Fibroblast of skin of left quadriceps (primary cell): ENCODE measurements around the gene HDC.
A peak's percentile ranks its signal among the peaks of the same experiment; 100 is the strongest.

Source experiments
- DNase-seq, 2 experiments: peaks; one replicate each; pipeline ENCODE4 v3.0.0-alpha.2; 2013; ENCODE audit warnings: low read depth in 2 of 2

HDC gene

GRCh38 chr15:50265620-50266019 lies at the start of gene HDC:
Gene HDC (minus strand): TSS chr15:50265726. CDS start chr15:50265623, 103 bp downstream.
- DNase-seq: no peak

- no peak for DNase-seq
Observed at GRCh38 chr15:50312636-50313035, 47.1 kb upstream of the HDC start.

GRCh38 chr15:50307799-50308198 lies 42.3 kb upstream of the HDC start:
- no peak for DNase-seq

GRCh38 chr15:50304836-50305235 lies 39.3 kb upstream of the HDC start:
- DNase-seq: peak; percentile 12 to 18

- no peak for DNase-seq
Observed at GRCh38 chr15:50302581-50302980, 37.1 kb upstream of the HDC start.

- no peak for DNase-seq
Observed at GRCh38 chr15:50298340-50298739, 32.8 kb upstream of the HDC start.

GRCh38 chr15:50295966-50296365 lies 30.4 kb upstream of the HDC start:
- no peak for DNase-seq

GRCh38 chr15:50289749-50290148 lies 24.2 kb upstream of the HDC start:
- no peak for DNase-seq

- DNase-seq: no peak
Observed at GRCh38 chr15:50287324-50288116, 22.0 kb upstream of the HDC start.

GRCh38 chr15:50281427-50281826 lies 15.9 kb upstream of the HDC start:
- DNase-seq: no peak

- no peak for DNase-seq
Observed at GRCh38 chr15:50280271-50280670, 14.7 kb upstream of the HDC start.

- no peak for DNase-seq
Observed at GRCh38 chr15:50278496-50278895, 13.0 kb upstream of the HDC start.

- DNase-seq: no peak
Observed at GRCh38 chr15:50277370-50277769, 11.8 kb upstream of the HDC start.

GRCh38 chr15:50275908-50276307 lies 10.4 kb upstream of the HDC start:
- DNase-seq: no peak

- DNase-seq: no peak
Observed at GRCh38 chr15:50275091-50275490, 9.6 kb upstream of the HDC start.

GRCh38 chr15:50267577-50267976 lies 2.1 kb upstream of the HDC start:
- DNase-seq: no peak

GRCh38 chr15:50262533-50262932 lies 3.0 kb downstream of the HDC start:
- no peak for DNase-seq

GRCh38 chr15:50261981-50262380 lies 3.5 kb downstream of the HDC start:
- DNase-seq: no peak

GRCh38 chr15:50260969-50261496 lies 4.5 kb downstream of the HDC start:
- DNase-seq: no peak

- no peak for DNase-seq
Observed at GRCh38 chr15:50259276-50259675, 6.2 kb downstream of the HDC start.

GRCh38 chr15:50257924-50258323 lies 7.6 kb downstream of the HDC start:
- no peak for DNase-seq

- no peak for DNase-seq
Observed at GRCh38 chr15:50257332-50257731, 8.2 kb downstream of the HDC start.

- peak; percentile 14 to 16 for DNase-seq
Observed at GRCh38 chr15:50256188-50257041, 9.1 kb downstream of the HDC start.
